GM19452 (cell line): ENCODE data around the gene OR51B5.
"Not testable (repeated sequence)": the region's sequence is repeated elsewhere in the genome, so short reads cannot be mapped to it uniquely, and the experiment has no call there.

Experiments
- ATAC-seq: cut with Tn5 transposase; IDR thresholded peaks from one replicate; pipeline ENCODE4 v1.9.1; 2021; ENCODE audit not compliant: unreplicated experiment

Gene OR51B5, protein sequence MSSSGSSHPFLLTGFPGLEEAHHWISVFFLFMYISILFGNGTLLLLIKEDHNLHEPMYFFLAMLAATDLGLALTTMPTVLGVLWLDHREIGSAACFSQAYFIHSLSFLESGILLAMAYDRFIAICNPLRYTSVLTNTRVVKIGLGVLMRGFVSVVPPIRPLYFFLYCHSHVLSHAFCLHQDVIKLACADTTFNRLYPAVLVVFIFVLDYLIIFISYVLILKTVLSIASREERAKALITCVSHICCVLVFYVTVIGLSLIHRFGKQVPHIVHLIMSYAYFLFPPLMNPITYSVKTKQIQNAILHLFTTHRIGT

DNA sequence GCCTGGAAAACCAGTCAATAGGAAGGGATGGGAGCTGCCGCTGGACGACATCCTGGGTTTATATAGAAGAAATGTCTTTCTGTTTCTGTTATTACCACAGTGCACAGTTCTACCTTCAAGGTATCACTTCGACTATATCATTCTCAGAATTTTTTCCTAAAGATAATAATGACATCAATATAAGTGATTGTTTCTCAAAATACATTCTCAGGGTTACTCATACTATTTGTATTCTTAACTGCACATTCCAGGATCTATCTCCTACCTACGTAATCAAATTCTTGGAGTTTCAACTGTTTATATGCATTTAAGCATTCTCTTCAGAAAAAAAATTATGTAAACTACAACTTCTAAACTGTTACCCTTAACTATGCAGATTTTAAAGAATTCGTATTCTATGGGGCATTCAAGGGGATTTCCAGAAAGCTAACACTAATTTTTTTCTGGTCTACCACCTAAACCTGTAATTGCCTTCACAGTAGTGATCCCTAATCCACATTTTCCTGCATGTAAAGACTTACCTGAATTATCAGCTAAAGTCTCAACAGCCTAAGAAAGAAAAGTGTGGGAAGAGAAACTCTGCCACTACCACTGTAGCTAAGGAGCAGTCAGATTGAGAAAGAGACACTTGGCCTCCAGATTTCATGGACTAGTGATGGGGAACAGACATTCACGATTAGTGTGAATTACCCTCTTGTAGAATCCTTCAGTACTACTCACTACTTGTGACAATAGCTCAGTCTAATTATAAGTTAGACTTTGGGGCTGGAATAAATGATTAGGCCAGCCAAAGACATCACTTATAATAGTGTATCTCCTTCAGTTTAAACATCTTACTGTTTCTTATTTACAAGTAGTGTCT is at the start of gene OR51B5:
Gene OR51B5 (minus strand): TSS at position 51 of the 862 bp plus-strand sequence. CDS start 0 bp downstream, at position 51.
- ATAC-seq: no peak

DNA sequence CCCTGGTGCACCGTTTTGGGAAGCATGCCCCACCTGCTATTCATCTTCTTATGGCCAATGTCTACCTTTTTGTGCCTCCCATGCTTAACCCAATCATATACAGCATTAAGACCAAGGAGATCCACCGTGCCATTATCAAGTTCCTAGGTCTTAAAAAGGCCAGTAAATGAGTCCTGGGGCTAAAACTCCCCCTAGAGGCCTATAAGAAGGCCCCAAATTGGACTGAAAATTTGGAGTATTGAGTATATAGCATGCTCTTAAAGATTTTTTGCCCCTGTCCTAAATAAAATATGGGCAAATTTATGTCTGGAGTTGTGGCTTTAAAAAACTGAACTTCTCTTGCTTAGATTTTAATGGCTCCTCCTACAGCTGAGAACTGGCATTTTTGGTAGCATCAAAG is 46.9 kb upstream of the OR51B5 start:
- ATAC-seq: no peak

DNA sequence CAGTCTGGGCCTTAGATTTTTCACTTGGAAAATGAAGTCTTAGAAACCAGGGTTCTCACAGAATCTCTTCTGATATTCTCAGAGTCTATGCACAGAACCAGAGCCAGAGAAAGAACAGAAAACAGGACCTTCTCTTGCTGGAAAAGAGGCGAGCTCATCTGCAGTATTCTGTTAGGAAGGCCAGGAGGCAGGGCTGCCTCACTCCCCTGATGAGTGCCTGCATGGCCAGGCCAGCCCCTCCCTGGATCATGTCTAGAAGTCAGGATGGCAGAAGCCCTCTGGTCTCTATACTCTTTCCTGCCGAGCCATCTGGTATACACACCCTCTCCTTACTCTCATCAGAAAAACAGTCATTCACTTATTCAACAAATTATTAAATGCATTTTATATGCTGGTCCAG is 41.0 kb upstream of the OR51B5 start:
- no peak for ATAC-seq

DNA sequence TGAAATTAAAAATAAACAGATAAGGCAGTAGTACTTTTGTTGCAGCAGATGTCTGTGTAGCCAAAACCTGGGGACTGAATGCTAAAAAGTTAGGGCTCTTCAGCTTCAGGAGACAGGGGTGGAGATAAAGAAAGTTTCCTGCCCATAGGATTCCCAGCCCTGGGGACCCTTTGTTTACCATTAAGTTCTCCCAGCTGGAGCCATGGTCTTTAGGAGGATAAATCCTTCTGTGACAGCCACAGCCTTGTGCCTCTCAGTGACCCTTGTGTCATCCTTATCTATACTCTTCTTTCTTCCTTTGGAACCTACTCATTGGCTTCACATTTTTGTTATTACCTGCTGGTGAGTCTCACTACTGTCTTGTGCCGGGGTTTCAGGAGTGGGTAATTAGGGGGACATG is 40.3 kb upstream of the OR51B5 start, which contains the start of gene OR51M1:
Gene OR51M1 (plus strand): TSS at position 237 of the 400 bp plus-strand sequence. CDS start 5,587 bp downstream, outside the sequence.
- ATAC-seq: no peak

DNA sequence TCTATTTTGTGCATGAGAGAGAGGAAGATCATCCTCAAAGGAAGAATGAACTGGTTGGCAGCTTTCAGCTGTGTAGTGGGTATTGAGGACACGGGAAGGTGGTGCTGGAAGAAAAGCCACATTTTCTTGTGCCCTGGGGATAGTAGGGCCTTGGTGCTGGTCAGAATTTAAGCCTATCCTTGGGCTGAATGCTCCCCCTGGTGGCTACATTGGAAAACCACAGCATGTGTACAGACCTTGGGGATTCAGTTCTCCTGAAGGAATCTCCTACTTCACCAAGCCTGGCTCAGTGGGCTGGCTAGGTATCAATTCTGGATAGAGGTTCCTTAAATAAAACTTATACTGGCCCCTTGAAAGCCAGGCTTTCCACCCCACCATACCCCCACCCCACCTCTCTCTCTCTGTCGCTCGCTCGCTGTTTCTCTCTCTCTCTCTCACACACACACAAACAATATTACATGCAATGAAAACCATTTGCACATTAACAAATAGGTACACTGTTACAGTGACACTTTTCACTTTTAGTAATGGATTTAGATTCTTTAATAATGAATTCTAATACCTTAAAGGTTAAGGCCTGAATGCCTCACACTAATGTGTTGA is 37.5 kb upstream of the OR51B5 start:
- ATAC-seq: peak; percentile 89

DNA sequence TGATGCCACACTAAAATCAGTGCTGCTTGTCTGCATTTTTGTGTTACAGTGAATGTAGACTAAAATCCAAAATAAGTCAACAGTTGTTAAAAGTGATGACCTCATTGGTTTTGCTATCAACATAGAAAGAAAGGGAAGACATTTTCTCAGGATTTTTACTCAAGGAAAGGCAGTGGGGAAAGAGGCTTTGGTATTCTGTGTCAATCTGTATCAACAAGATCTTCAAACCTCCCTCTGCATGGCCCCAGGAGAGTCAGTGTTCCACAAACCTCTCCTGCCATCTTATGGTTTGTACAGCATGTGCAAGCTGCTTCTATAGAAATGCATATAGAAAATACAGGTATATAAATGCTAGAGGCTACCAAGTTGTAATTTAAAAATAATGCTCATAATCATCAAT is 26.5 kb upstream of the OR51B5 start:
- no peak for ATAC-seq

DNA sequence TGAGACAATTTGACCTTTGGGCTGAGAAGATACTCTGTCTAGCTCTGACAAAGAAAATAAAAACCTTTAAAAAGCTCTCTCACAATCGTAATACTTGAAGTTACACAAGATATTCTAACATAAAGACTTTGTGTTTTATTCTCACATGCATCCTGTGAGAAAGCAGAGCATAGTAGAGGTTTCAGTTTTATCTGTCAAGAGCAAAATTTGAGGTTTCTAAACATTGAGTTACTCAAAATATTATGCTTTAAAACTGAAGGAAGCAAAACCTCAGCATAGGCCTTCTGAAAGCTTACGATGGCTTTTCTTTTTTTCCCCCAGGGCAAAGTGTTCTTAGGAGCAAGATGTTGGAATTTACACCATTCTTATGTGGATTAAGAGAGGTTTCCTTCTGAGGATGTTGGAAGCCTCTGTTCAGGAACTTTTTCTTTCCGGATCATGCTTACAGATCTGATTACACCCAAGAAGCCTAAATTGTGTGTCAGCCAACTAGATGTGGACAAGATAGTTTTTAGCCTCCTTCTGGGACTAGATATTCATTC is 25.2 kb upstream of the OR51B5 start:
- no peak for ATAC-seq

DNA sequence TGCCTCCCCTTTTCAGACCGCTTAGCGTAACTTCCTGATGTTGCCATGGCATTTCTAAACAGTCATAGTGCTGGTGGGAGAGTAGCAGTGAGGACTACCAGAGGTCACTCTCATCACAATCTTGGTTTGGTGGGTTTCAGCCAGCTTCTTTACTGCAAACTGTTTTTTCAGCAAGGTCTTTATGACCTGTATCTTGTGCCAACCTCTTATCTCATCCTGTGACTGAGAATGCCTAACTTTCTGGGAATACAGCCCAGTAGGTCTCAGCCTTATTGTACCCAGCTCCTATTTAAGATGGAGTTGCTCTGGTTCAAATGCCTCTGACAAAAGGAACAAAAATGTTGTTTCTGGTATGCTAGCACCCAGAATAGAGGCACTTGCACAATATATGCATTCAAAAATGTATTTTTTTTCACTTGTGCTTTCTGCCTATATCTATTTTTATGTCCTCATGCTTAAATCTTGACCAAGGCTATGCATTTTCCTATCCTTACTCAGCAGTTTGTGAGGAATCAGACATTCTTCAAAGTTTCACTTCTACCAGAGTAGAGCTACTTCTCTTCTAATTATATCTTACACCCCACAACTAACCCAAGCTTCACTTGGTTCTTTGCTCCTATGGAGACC is 24.2 kb upstream of the OR51B5 start:
- no peak for ATAC-seq

DNA sequence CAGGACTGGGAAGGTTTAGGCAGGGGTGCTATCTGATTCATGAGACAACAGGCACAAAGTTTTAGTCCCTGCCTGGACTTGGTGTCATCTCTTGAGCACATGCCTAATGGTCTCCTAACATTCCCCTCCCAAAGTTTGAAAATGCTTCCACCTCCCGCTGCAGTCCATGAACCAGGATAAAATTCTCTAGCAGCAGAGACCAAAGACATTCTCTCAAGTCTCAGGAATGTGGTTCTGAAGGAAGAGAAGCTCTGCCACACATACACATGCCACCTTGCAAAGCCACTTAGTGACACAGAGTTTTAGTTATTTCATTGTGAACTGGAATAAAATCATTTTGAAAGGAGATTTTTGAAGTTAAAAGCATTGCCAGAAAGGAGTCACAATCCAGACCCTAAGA is 23.5 kb upstream of the OR51B5 start:
- no peak for ATAC-seq

DNA sequence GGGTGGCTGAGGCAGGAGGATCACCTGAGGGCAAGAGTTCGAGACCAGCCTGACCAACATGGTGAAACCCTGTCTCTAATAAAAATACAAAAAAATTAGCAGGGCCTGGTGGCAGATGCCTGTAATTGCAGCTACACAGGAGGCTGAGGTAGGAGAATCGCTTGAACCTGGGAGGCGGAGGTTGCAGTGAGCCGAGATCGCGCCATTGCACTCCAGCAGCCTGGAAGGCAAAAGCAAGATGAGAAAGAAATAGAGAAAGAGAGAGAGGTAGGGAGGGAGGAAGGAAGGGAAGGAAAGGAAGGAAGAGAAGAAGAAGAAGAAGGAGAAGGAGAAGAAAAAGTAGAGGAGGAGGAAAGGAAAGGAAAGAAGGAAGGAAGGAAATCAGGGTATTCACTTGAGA is 23.0 kb upstream of the OR51B5 start:
- ATAC-seq: not testable (repeated sequence)

DNA sequence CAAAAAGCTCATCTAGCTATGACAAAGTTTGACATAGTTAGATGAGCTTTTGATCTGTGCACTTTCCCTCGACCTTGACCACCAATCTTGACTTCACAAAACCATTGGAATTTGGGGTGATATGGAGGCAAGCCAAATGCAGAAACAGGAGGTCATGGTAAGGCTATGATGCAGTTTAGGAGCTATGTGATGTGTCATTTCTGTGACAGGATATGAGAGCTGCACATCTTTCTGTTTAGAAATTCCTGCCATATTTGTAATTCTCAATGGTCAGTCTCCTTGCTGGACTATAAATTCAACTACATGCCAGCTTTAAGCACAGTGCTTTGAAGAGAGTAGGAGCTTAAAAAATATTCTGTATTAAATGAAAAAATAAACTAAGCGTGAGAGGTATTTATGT is 20.9 kb upstream of the OR51B5 start:
- no peak for ATAC-seq

DNA sequence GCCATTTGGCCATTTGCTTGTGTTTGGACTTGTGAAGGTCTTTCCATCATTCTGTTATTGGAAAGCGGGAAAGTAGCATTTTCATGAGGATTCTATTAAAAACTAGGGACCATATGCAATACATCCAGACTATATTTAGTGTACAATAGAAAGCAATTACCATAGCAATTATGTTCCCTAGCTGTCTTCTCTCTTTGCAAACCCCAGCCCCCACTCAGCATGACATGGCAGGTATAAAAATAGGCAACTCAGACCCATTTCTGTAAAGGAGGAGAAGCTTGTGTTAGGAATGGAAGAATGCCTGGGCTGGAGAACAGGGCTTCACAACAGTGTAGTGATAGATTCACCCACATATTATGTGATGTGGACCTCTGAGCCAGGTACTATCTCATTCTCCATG is 20.4 kb upstream of the OR51B5 start:
- ATAC-seq: no peak

DNA sequence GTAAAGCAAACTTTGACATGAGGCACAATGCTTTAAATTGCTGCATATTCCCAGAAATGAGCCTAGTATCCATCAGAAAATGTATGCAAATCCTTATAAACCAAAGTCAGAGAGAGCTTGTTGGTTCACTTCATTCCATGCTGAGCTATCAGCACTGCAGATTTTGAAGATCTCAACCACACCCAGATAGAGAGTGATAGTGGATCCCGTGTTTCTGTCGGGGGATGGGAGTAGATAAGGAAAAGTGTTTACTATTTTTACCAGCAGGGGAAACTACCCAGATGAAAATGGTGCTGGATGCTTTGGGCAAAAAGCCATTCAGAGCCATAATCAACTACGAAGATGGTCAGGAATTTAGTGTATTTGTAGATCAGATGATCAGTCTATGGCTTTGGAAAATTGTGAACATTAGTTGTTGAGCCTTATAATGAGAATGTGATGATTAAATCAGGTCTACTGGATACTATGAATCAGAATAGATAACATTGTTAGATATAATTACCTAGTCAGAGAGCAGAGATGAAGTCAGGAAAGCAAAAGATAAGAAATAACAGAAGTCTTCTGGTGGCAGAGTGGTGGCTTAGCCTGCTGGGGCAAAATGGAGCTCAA is 18.8 kb upstream of the OR51B5 start:
- no peak for ATAC-seq

DNA sequence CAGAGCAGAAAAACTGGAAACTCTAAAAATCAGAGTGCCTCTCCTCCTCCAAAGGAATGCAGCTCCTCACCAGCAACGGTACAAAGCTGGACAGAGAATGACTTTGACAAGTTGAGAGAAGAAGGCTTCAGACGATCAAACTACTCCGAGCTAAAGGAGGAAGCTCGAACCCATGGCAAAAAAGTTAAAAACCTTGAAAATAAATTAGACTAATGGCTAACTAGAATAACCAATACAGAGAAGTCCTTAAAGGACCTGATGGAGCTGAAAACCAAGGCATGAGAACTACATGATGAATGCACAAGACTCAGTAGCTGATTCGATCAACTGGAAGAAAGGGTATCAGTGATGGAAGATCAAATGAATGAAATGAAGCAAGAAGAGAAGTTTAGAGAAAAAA is 12.7 kb upstream of the OR51B5 start:
- ATAC-seq: not testable (repeated sequence)

DNA sequence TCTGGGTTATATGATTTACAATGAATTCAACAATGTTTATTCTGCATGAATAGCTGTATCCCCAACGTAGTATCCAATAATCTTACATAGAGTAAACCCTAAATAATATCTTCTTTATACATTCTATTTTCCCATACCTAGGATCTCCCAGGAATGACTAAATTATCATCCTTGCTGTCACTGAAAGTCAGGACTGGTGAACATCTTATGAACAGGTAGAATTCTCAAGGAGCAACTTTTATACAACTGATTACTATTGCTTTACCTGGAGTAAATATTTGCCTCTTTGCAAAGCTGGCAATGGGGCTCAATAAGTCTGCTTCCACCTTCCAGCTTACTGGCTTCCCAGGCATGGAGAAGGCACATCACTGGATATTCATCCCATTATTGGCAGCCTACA is 7.9 kb upstream of the OR51B5 start, which contains the start of gene OR51B6:
Gene OR51B6 (plus strand): TSS at position 301 of the 400 bp plus-strand sequence. CDS start 0 bp downstream, at position 301.
- no peak for ATAC-seq

DNA sequence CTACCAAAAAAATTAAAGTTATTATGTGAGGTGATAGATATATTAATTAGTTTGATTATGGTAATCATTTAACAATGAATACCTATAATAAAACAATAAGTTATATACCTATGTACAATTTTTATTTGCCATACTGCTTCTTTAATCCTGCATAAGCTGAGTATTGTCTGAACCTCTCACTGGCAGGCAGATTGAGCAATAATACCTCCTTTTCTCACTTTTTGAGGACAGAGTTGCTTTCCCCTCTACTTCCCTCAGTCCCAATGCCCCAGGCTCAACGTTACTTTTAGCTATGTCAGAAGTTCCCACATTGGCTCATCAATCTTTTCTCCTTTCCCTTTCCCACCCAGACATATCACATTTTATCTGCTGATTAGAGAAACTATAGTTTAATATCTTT is 6.2 kb upstream of the OR51B5 start:
- ATAC-seq: no peak

DNA sequence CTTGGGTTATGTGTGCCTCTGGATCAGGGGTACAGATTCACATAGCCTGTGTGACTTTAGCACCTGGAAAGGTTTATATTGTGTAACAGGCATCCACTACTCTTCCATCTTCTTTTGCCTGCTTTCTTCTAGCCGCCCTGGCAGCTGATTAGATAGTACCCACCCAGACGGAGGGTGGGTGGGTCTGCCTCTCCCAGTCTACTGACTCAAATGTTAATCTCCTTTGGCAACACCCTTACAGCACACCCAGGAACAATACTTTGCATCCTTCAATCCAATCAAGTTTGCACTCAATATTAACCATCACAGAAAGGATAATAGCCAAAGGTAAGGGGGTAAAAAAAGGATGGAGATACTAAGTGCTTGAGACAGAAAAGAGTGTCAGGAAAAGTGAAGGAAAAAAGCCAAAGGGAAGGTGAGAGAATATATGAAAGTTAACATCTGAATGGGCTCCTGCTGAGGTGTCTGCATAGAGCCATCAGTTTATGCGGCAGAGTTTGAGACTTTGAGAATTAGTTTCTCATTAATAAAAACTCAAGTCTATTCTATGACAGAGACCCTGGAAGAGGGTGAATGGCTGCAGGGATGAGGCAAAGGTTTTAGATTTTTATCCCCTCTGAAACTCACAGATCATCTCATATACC is 5.3 kb upstream of the OR51B5 start:
- no peak for ATAC-seq

DNA sequence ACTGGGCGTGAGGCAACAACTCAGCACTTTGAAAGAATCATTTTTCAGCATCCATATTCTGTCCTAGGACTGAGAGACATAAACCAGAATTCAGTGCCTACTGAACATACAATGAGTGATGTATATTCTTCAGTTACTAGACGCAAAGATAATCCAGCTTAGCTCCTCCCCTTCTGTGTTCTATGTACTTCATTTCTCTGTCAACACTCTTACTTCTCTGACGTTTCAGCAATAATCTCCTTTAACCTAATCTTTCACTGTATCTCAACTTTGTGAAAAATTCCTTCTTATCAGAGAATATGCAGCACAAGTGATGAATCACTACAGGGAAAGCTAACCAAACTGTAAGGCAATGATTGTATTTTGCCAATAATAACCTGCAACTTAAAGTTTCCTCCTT is 2.5 kb upstream of the OR51B5 start:
- ATAC-seq: no peak

DNA sequence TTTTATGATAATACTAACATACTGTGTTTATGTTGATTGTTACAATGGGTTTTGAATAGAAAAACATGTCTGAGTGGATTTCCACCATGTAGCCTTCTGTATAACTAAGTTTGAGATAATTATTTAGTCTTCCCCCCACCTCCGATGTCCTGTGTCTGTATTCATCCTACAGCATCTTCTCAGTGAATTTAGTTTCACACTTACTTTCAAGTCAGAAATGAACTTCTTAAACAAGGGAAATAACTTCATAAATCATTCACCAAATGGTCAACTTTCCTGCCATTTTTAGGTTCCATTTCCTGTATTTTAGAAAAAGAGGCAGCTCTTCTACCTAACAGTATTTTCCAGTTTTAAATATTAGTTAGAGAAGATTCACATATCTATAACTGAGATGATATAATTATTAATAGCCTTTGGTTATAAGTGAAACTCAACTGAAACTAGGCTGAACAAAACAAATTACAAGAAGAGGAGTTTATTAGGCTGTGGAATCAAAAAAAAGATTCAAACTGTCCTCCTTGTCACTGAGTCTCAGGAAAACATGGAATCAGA is 3.5 kb downstream of the OR51B5 start:
- ATAC-seq: peak; percentile 88

DNA sequence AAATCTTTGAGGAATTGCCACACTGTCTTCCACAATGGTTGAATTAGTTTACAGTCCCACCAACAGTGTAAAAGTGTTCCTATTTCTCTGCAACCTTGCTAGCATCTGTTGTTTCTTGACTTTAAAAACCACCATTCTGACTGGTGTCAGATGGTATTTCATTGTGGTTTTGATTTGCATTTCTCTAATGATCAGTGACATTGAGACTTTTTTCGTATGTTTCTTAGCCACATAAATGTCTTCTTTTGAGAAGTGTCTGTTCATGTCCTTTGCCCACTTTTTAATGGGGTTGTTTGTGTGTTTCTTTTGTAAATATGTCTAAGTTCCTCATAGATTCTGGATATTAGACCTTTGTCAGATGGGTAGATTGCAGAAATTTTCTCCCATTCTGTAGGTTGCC is 6.1 kb downstream of the OR51B5 start:
- ATAC-seq: not testable (repeated sequence)
